Astrocyte of the cerebellum (primary cell): Measurements from ENCODE around the gene MRFAP1L1.
"Not testable (repeated sequence)": the region's sequence is repeated elsewhere in the genome, so short reads cannot be mapped to it uniquely, and the experiment has no call there.

ENCODE experiments used
- DNase-seq: peaks from one replicate; pipeline ENCODE4 v3.0.0-alpha.2; 2011; ENCODE audit warnings: low read depth
- H3K4me3 ChIP-seq: 2 replicates; pipeline ENCODE4 v1.5.1; 2011; ENCODE audit warnings: mild to moderate bottlenecking, low read depth, low read length, moderate library complexity
- CTCF ChIP-seq: IDR thresholded peaks from 2 replicates; pipeline ENCODE4 v1.5.1; 2012; ENCODE audit warnings: low read length, low read depth, moderate library complexity, mild to moderate bottlenecking; ENCODE audit errors: missing control alignments
- in situ Hi-C: cut with HindIII; loops from 2 replicates; pipeline ENCODE4 v1.10.0; 2017; ENCODE audit warnings: low sequenced_read_pairs

MRFAP1L1 gene

GRCh38 chr4:6709230-6710114, at the start of gene MRFAP1L1:
Gene MRFAP1L1 (minus strand): TSS chr4:6709865. CDS start chr4:6709629, 236 bp downstream.
- TF ChIP-seq CTCF, result peak; percentile 26
- peak; percentile 91 for DNase-seq
- in situ Hi-C loops, result no loop called here

GRCh38 chr4:6758728-6759127, 49.1 kb upstream of the MRFAP1L1 start:
- TF ChIP-seq CTCF, result no peak
- no peak overlapping the region for H3K4me3 ChIP-seq
- in situ Hi-C loops, result no loop called here
- no peak for DNase-seq

More at GRCh38 chr4:6709230-6710114, at the start of gene MRFAP1L1:
- peak within 1 kb of the TSS; percentile 81 for H3K4me3 ChIP-seq

- DNase-seq, H3K4me3 ChIP-seq, in situ Hi-C loops: not testable (repeated sequence)
Measured at GRCh38 chr4:6756345-6756744, 46.7 kb upstream of the MRFAP1L1 start.

- in situ Hi-C loops, result no loop called here
- no peak overlapping the region for H3K4me3 ChIP-seq
- no peak for TF ChIP-seq CTCF
- no peak for DNase-seq
Measured at GRCh38 chr4:6755088-6755753, 45.6 kb upstream of the MRFAP1L1 start.

- TF ChIP-seq CTCF, result no peak
- DNase-seq, result no peak
- in situ Hi-C loops, result no loop called here
Measured at GRCh38 chr4:6754481-6755087, 44.9 kb upstream of the MRFAP1L1 start.

GRCh38 chr4:6753891-6754290, 44.2 kb upstream of the MRFAP1L1 start:
- no peak overlapping the region for H3K4me3 ChIP-seq
- in situ Hi-C loops, result no loop called here
- no peak for TF ChIP-seq CTCF
- DNase-seq, result no peak

More at GRCh38 chr4:6754481-6755087, 44.9 kb upstream of the MRFAP1L1 start:
- no peak overlapping the region for H3K4me3 ChIP-seq
